Stimulated activated naive CD8-positive, alpha-beta T cell treated with anti-CD3 and anti-CD28 coated beads, Interleukin-15, amount 100 ng/mL, for 72 hours (primary cell): ENCODE data around the gene NR1D1.
"Not testable (repeated sequence)": the region's sequence is repeated elsewhere in the genome, so short reads cannot be mapped to it uniquely, and the experiment has no call there.

Experiments used
- ATAC-seq: fragments of 150-1000 bp; cut with Tn5 transposase; 2 replicates; pipeline ENCODE4 v1.10.0; 2021; ENCODE audit warnings: mild to moderate bottlenecking, moderate library complexity
- DNase-seq, 2 donors: peaks; one replicate each; pipeline ENCODE4 v3.0.0; 2021 to 2022
- H3K27ac Mint-ChIP-seq, 2 donors: one replicate each; pipeline ENCODE4 v1.8.0; 2022; ENCODE audit warnings: mild to moderate bottlenecking in 2 of 2, mixed read lengths in 2 of 2, moderate library complexity in 2 of 2
- H3K27me3 Mint-ChIP-seq: one replicate; pipeline ENCODE4 v1.8.0; 2022; ENCODE audit warnings: mixed read lengths
- H3K4me1 Mint-ChIP-seq: one replicate; pipeline ENCODE4 v1.8.0; 2022; ENCODE audit warnings: mild to moderate bottlenecking, mixed read lengths
- H3K4me3 Mint-ChIP-seq, 2 donors: one replicate each; pipeline ENCODE4 v1.8.0; 2022; ENCODE audit warnings: mild to moderate bottlenecking in 2 of 2, mixed read lengths in 2 of 2, moderate library complexity in 1 of 2
- H3K9me3 Mint-ChIP-seq, 2 donors: one replicate each; pipeline ENCODE4 v1.8.0; 2022; ENCODE audit warnings: mixed read lengths in 2 of 2

Gene NR1D1

DNA sequence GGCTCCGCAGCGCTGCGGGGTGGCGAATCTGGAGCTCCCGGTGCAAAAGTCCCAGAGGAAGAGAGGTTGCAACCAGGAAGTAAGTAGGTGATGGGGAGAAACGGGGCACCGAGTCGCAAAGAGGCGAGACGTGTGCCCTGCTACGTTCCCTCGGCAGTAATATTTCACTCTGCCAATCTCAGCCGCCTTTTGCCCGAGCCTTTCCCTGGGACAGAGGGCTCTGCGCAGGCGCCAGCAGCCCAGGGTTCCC is at the start of gene NR1D1:
TSS of gene NR1D1 (minus strand) at position 171 of the 250 bp plus-strand sequence. CDS start 495 bp downstream, outside the sequence.
- H3K27ac Mint-ChIP-seq: peak within 1 kb of the TSS; percentile 75 to 93
- no peaks in the 10 kb centered on the region for H3K9me3 Mint-ChIP-seq
- H3K4me3 Mint-ChIP-seq: peak within 1 kb of the TSS; percentile 82 to 84
- peaks cover 98% of the 10 kb centered on the region for H3K4me1 Mint-ChIP-seq
- H3K27me3 Mint-ChIP-seq: no peaks in the 10 kb centered on the region
- no peak for ATAC-seq
- no peak for DNase-seq

DNA sequence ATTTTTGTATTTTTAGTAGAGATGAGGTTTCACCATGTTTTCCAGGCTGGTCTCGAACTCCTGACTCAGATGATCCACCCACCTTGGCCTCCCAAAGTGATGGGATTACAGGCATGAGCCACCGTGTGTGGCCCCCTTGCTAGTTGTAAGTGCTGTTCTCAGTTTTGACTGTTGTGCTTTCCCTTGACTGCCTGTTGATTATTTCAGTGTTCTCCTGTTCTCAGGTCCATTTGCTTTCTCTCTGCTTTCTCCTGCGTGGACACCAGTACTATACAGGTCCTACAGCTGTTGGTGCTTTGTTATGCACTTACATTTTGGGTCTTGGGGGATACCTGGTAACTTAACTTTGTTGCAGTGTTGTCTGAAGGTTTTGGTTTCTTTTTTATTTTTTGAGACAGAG is 48.1 kb upstream of the NR1D1 start:
- no peak for ATAC-seq
- Mint-ChIP-seq H3K27me3 (no peaks in the 10 kb centered on the region), H3K27ac (no peak overlapping the region), H3K9me3 (no peaks in the 10 kb centered on the region), H3K4me3 (no peak overlapping the region), H3K4me1 (peaks cover 27% of the 10 kb centered on the region)
- DNase-seq: no peak

GRCh38 chr17:40145476-40145875 is 45.1 kb upstream of the NR1D1 start:
- no peak overlapping the region for H3K27ac Mint-ChIP-seq
- ATAC-seq (no peak), DNase-seq (no peak)
- H3K4me3 Mint-ChIP-seq: no peak overlapping the region
- H3K9me3 Mint-ChIP-seq: no peaks in the 10 kb centered on the region
- H3K4me1 Mint-ChIP-seq: peaks cover 33% of the 10 kb centered on the region
- no peaks in the 10 kb centered on the region for H3K27me3 Mint-ChIP-seq

GRCh38 chr17:40143166-40143565 is 42.8 kb upstream of the NR1D1 start:
- H3K4me3 Mint-ChIP-seq, ATAC-seq, H3K27me3 Mint-ChIP-seq, DNase-seq, H3K9me3 Mint-ChIP-seq: not testable (repeated sequence)
- H3K27ac Mint-ChIP-seq: peak overlapping the region in 1 of 2 donors; percentile 27
- peaks cover 35% of the 10 kb centered on the region for H3K4me1 Mint-ChIP-seq

GRCh38 chr17:40139566-40140058 is 39.2 kb upstream of the NR1D1 start:
- Mint-ChIP-seq H3K4me1 (peaks cover 49% of the 10 kb centered on the region), H3K4me3 (peak overlapping the region; percentile 80 to 98), H3K9me3 (no peaks in the 10 kb centered on the region), H3K27me3 (no peaks in the 10 kb centered on the region), H3K27ac (peak overlapping the region; percentile 97 to 99)
- ATAC-seq (peak; percentile 21), DNase-seq (no peak)

GRCh38 chr17:40135817-40136216 is 35.4 kb upstream of the NR1D1 start:
- Mint-ChIP-seq H3K4me3 (no peak overlapping the region), H3K9me3 (no peaks in the 10 kb centered on the region), H3K27ac (peak overlapping the region in 1 of 2 donors; percentile 7), H3K4me1 (peaks cover 35% of the 10 kb centered on the region), H3K27me3 (no peaks in the 10 kb centered on the region)
- ATAC-seq (no peak), DNase-seq (no peak)

DNA sequence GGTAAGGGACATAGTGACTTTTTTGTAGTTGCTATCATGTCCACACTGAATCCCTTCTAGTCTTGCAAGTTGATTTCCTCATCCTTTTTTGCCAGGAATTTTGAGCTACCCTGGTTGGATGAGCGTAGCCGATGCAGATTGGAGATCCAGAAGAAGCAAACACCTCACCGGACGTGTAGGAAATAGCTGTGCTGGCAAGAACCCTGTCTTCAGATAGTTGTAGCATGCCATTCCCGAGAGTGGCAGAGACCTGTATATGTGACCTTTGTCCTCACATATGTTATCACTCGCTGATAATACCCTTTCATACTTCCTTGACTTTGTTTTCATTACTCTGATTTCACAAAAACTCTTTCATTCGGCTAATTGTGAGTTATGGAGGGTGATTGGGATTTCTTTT is 33.8 kb upstream of the NR1D1 start:
- H3K9me3 Mint-ChIP-seq: no peaks in the 10 kb centered on the region
- H3K27me3 Mint-ChIP-seq: no peaks in the 10 kb centered on the region
- H3K4me1 Mint-ChIP-seq: peaks cover 29% of the 10 kb centered on the region
- DNase-seq (no peak), ATAC-seq (no peak)
- H3K27ac Mint-ChIP-seq: no peak overlapping the region
- H3K4me3 Mint-ChIP-seq: no peak overlapping the region

GRCh38 chr17:40130352-40131042 is 30.1 kb upstream of the NR1D1 start:
- Mint-ChIP-seq H3K27me3 (no peaks in the 10 kb centered on the region), H3K4me1 (peaks cover 11% of the 10 kb centered on the region), H3K27ac (no peak overlapping the region), H3K9me3 (no peaks in the 10 kb centered on the region), H3K4me3 (no peak overlapping the region)
- ATAC-seq (no peak), DNase-seq (no peak)

GRCh38 chr17:40129498-40129897 is 29.1 kb upstream of the NR1D1 start:
- DNase-seq: no peak
- peaks cover 11% of the 10 kb centered on the region for H3K4me1 Mint-ChIP-seq
- no peaks in the 10 kb centered on the region for H3K27me3 Mint-ChIP-seq
- H3K4me3 Mint-ChIP-seq: no peak overlapping the region
- ATAC-seq: no peak
- no peaks in the 10 kb centered on the region for H3K9me3 Mint-ChIP-seq
- no peak overlapping the region for H3K27ac Mint-ChIP-seq

- peaks cover 30% of the 10 kb centered on the region for H3K4me1 Mint-ChIP-seq
- H3K9me3 Mint-ChIP-seq: no peaks in the 10 kb centered on the region
- H3K27me3 Mint-ChIP-seq: no peaks in the 10 kb centered on the region
- ATAC-seq (no peak), DNase-seq (no peak)
- H3K27ac Mint-ChIP-seq: peak overlapping the region in 1 of 2 donors; percentile 17
- peak overlapping the region; percentile 93 to 95 for H3K4me3 Mint-ChIP-seq
Observed at GRCh38 chr17:40124279-40125141, 24.1 kb upstream of the NR1D1 start.

DNA sequence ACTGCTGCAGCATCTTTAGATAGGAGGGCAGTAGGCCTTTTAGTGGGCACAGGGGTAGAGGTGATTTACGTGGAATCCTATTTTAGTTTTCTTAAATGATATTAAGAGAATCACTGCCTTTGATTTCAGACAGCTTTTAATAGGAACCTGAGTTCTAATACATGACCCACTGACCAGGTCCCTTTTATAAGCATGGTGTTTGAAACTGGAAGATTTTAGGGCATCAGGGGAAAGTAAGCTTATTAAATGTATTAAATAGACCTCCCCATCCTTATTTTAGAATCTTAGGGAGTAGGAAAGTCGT is 23.4 kb upstream of the NR1D1 start:
- ATAC-seq (no peak), DNase-seq (no peak)
- no peaks in the 10 kb centered on the region for H3K9me3 Mint-ChIP-seq
- H3K4me1 Mint-ChIP-seq: peaks cover 30% of the 10 kb centered on the region
- peak overlapping the region; percentile 93 to 95 for H3K4me3 Mint-ChIP-seq
- H3K27ac Mint-ChIP-seq: peak overlapping the region; percentile 90 to 94
- H3K27me3 Mint-ChIP-seq: no peaks in the 10 kb centered on the region

DNA sequence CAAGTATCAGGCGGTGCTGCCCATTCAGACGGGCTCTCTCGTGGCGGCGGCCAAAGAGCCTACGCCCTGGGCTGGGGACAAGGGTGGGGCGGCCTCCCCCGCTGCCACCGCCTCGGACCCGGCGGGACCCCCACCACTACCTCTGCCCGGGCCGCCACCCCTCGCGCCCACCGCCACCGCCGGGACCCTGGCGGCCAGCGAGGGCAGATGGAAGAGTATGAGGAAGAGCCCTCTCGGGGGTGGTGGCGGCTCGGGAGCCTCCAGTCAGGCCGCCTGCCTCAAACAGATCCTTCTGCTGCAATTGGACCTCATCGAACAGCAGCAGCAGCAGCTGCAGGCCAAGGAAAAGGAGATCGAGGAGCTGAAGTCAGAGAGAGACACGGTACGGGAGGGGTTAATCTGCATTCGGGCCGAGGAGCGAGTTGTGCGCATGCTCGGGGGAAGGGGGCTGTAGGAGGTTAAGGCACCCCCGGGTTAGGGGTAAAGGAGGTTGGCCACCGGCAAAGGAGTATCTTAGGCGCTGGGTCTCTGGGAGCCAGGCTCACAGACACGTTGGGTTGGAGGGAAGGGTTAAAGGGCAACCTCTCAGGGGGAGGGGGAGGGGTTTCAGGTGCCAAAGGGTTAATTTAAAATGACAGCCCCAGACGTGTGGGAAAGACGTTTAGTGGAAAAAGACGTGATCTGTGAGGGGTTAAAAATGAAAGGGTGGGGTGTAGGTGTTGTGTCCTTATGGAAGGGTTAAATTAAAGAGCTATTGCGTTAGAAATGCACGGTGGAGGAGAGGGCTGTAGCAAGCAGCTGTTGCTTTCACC is 22.8 kb upstream of the NR1D1 start:
- ATAC-seq (peak; percentile 23), DNase-seq (peak; percentile 45 to 49)
- H3K4me1 Mint-ChIP-seq: peaks cover 34% of the 10 kb centered on the region
- H3K9me3 Mint-ChIP-seq: no peaks in the 10 kb centered on the region
- peak overlapping the region; percentile 93 to 95 for H3K4me3 Mint-ChIP-seq
- no peaks in the 10 kb centered on the region for H3K27me3 Mint-ChIP-seq
- peak overlapping the region; percentile 90 to 94 for H3K27ac Mint-ChIP-seq

DNA sequence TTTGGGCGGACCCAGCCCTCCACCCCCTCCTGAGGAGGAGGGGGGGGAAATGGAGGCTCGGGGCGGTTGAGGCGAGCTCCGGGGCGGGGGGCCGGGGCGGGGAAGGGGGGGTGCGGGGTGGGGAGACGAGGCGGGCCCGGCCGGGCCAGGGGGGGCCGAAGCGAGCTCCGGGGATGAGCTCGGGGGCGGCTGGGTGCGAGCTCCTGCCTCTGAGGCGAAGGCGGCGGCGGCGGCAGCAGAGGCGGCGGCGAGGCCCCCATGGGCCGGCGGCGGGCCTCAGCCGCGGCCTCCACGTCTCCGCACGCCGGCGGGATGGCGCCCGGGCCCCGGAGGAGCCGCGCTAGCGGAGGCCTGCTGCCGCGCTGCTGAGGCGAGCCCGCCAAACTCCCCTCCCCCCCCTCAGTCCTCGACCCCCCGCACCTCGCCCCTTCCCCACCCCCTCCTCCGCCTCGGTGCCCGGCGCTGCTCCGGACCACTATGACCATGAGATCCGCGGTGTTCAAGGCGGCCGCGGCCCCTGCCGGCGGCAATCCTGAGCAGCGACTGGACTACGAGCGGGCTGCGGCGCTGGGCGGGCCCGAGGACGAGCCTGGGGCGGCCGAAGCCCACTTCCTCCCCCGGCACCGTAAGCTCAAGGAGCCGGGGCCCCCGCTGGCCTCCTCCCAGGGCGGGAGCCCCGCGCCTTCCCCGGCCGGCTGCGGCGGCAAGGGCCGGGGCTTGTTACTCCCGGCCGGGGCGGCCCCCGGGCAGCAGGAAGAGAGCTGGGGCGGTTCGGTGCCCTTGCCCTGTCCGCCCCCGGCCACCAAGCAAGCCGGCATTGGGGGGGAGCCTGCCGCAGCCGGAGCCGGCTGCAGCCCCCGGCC is 22.0 kb upstream of the NR1D1 start:
- Mint-ChIP-seq H3K9me3 (no peaks in the 10 kb centered on the region), H3K4me3 (peak overlapping the region; percentile 93 to 95), H3K27me3 (no peaks in the 10 kb centered on the region), H3K27ac (no peak overlapping the region), H3K4me1 (peaks cover 35% of the 10 kb centered on the region)
- peak; percentile 36 to 46 for DNase-seq
- peak; percentile 55 for ATAC-seq

DNA sequence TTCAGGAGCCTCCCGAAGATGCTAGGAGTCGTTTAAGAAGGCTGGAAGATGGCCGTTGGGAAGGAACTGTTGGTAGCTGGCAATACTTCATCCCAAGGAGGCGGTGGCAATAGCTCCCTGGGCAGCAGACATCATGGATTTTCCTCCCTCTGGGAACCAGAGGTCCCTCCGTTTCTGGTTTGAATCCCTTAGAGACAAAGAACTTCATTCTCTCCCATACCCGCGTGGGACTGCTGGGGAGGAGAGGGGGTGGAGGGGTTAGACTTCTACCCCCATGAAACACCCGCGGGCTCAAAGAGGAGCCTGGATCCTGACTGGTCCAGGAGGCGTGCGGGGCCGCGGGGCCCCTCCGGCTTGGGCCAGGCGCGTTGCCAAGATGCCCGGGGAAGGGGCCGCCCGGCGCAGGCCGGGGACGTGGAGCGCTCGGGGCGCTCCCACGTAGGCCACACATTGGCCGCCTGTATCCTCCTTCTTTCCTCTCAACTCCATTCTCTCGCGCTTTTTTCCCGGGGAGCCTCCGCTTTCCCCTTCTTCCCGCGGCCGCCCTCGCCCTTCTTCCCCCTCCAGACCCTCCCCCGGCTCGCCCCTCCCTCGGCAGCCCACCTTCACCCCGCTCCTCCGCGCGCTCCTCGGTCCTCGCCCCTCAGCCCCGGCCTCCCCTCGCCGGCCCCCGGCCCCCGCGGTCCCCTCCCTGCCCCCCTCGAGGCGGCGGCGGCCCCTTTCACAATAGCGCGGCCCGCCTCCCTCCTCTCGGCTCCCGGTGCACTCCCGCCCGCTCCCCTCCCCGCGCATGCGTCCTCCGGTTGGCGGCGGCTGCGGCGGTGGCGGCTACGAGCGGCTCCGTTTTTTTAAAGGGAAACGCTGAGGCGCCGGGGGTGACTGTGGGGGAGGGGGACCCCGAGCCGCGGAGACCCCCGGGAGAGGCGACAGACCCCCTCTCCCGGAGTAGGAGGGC is 21.1 kb upstream of the NR1D1 start, which contains the start of gene MSL1:
TSS of gene MSL1 (plus strand) at position 791 of the 955 bp plus-strand sequence. CDS start 642 bp downstream, outside the sequence.
- ATAC-seq: peak; percentile 81
- Mint-ChIP-seq H3K4me3 (peak within 1 kb of the TSS; percentile 93 to 95), H3K9me3 (no peaks in the 10 kb centered on the region), H3K4me1 (peaks cover 35% of the 10 kb centered on the region), H3K27me3 (no peaks in the 10 kb centered on the region), H3K27ac (peak within 1 kb of the TSS; percentile 72 to 82)
- DNase-seq: peak; percentile 84 to 86
